Myocyte (in vitro differentiated cells): ENCODE measurements around the gene ELANE. TPM values are rescaled to one million over a fixed set of nuclear protein-coding genes. Genes with fewer than 3 reads are reported as not detected.
"Not testable (repeated sequence)": the region's sequence is repeated elsewhere in the genome, so short reads cannot be mapped to it uniquely, and the experiment has no call there.

Experiments used
- DNase-seq: peaks from one replicate; pipeline ENCODE4 v3.0.0-alpha.2; 2012; ENCODE audit warnings: low read depth
- total RNA-seq: library from RNA; depleted of rRNA; stranded (reverse); fragments of >200 nt; gene quantifications from 2 replicates; pipeline ENCODE4 v1.2.3, GENCODE V29; 2014

ELANE gene
- total RNA-seq, 1 donor from 2014 or later = not detected

DNA sequence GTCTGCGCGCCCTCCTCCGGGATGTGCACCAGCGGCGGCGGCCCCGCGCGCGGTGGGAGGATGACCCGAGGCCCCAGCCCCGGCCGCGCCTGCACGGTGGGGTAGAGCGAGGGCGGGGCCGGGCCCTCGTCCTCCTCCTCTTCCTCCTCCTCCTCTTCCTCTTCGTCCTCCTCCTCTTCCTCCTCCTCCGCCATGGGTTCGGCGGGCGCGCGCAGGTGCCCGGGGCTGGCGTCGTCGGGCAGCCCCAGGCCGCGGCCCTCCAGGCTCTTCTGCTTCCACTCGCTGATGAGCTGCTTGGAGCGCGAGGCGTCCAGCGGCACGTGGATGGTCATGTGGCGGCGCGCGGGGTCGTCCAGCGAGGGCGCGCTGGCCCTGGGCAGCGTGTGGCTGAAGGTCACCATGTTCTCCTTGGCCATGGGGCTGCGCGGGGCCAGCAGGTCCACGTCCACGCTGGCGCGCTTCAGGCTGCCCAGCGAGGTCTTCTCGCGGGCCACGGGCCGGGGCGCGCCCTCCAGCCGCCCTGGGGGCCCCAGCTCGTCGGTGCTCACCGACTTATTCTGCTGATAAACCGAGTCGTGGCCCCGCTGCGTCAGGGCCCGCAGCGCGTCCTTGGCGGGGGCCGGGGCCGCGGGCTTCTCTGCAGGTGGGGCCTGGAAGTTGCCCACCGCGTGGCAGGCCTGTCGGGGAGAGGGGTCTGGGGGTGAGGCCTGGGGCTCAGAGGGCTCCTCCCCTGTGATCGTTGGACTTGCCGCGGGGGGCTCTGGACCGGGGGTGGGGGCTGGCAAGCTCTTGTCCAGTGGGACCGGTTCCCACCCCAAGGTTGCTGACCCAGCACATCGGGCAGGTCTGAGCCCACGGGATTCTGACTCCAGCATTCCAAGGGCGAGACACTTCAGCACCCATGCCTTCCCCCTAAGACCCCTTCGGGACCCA is 38.6 kb upstream of the ELANE start:
- no peak for DNase-seq

DNA sequence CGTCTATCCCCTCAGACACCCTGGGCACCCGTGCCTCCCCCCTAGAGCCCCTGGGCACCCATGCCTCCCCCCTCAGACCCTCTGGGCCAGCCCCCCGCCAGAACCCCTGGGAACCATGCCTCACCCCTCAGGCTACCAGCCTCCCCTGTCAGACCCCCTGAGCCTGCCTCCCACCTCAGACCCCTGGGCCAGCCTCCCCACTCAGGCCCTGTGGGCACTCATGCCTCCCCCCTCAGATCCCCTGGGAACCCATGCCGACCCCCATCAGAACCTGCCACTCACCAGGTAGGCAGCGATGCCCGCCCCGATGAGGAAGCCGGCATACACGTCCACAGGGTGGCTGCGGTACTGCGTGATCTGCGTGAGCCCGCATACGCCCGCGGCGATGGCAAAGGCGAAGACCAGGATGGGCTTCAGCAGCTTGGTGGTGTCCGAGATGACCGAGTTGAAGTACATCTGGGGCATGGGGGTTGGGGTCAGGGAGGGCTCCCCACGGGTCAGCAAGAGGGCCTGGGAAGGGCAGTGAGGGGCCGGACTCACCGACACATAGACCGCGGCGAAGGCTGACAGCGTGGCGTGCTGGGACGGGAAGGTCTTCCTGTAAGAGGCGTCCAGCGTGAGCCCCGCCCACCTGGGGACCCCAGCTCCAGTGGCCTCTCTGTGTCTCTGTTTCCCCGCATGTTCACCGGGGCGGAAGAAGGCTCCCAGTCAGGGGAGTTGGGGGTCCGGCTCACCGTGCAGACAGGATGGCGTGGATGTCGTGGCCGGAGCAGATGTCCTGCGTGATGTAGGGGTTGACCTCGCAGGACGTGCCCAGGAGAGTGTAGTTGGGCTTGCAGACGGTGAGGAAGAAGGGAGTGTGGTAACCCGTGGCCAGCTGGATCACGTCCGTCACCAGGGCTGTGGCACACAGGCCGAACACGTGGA is 37.7 kb upstream of the ELANE start:
- DNase-seq = no peak

DNA sequence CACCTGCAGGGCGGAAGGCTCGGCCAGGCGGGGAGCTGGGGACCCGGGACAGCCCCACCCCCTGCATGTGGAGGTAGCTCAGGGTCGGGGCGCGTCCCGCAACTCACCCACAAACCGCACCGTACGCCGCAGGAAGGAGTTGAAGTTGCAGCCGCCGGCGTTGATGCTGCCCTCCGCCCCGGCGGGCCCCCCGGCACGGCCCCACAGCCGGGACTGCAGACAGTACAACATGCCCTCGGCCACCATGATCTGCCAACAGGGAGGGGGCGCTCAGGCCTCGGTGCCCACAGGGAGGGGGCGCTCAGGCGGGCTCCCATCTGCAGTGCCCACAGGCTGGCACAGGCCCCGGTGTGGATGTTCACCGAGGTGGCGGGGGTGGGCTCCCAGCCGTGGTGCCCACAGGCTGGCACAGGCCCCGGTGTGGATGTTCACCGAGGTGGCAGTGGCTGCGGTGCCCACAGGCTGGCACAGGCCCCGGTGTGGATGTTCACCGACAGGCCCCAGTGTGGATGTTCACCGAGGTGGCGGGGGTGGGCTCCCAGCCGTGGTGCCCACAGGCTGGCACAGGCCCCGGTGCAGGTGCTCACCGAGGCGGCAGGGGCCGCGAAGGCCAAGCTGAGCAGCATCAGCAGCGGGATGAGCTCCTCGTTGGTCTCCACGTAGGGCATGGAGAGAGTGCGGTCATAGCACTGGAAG is 36.9 kb upstream of the ELANE start:
- no peak for DNase-seq

DNA sequence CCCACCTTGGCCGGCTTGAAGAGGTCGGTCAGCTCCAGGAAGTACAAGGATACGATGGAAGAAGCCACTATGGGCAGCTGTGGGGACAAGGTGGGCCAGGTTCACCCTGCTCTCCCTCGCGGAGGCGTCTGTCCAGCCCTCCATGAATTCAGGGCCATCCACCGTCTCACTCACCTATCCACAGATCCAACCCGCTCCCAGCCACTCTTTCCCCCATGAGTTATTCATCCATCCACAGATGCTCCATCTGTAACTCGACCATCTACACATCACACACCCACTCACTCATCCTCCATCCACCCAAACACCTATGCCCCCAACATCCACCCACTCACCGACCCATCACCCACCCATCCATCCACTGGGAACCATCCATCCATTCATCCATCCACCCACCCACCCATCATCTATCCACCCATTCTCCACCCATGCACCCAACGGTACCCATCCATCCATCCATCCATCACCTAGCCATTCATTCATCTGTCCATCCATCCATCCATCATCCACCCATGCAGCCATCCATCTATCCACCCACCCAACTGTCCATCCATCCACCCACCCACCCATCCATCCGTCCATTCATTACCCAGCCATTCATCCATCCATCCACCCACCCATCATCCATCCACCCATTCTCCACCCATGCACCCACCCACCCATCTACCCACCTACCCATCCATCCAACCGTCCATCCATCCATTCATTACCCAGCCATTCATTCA is 36.2 kb upstream of the ELANE start:
- DNase-seq = no peak

DNA sequence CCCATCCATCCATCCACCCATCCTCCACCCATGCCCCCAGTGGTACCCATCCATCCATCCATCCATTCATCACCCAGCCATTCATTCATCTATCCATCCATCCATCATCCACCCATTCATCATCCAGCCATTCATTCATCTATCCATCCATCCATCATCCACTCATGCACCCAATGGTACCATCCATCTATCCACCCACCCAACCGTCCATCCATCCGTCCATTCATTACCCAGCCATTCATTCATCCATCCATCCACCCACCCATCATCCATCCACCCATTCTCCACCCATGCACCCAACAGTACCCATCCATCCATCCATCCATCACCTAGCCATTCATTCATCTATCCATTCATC is 35.6 kb upstream of the ELANE start:
- DNase-seq = no peak

DNA sequence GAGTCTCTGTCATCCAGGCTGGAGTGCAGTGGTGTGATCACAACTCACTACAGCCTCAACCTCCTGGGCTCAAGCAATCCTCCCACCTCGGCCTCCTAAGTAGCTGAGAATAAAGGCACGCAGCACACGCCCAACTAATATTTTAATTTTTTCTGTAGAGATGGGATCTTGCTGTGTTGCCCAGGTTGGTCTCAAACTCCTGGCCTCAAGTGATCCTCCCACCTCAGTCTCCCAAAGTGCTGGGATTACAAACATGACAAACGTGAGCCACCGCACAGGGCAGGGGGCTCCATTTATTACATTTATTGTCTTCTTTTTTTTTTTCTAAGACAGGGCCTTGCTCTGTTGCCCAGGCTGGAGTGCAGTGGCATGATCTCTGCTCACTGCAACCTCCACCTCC is 31.9 kb upstream of the ELANE start:
- DNase-seq = not testable (repeated sequence)

DNA sequence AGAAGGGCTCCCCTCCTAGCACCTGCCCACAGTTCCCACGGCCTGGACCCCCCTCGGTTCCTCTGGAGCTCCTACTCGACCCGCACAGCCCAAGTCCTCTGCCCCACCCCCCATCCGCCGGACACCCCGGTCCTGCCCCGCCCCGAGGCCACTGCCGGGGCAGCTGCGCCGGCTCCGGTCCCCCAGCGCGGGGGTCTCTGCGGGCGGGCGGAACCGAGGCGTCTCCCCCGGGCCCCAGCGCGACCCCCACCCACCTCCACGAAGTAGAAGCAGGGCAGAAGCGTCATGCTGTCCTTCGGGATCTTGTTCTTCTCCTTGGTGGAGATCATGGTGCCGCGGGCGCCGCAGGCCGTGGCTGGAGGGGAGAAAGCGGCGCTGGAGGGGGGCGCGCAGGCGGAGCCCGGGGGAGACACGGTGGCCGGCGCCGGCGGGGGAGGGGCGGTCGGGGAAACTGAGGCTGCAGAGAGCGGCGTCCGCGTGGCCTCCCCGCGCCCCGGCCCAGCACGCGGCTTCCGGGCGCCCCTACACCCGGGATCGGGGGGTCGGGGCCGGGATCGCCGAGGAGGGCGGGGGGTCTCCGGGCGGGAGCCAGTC is 30.8 kb upstream of the ELANE start:
- DNase-seq = no peak

DNA sequence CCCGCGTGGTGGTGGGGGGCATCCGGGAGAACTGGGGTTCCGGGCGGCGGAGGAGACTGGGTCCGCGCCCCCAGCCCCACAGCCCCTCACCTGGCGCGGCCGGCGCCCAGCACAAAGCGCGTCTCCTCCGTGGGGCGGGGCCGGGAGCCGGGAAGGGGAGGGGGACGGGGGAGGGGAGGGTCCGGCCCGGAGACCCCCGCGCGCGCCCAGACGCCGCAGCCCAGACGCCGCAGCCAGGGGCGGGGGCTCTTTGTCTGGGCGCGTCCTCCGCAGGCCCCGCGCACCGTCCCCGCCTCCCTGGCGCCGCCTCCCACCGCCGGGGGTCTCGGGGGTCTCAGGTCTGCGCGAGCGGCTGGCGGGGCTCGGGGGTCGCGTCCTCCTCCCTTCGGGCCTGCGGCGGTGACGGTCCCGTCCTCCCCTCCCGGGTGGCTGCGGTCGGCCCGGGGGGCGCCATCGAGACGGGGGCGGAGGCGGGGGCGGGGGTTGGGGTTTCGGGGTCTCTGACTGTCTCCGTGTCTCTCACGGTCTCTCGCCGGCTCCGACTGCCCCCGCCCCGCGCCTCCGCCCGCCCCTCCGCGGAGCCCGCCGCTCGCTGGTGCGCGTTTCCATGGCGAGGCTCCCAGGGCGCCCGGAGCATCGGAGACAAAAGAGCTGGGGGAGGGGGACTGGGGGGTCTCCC is 30.1 kb upstream of the ELANE start, which contains the start of gene PLPPR3:
TSS of gene PLPPR3 (minus strand) at position 131 of the 679 bp plus-strand sequence. CDS start 396 bp downstream, outside the sequence.
- no peak for DNase-seq

DNA sequence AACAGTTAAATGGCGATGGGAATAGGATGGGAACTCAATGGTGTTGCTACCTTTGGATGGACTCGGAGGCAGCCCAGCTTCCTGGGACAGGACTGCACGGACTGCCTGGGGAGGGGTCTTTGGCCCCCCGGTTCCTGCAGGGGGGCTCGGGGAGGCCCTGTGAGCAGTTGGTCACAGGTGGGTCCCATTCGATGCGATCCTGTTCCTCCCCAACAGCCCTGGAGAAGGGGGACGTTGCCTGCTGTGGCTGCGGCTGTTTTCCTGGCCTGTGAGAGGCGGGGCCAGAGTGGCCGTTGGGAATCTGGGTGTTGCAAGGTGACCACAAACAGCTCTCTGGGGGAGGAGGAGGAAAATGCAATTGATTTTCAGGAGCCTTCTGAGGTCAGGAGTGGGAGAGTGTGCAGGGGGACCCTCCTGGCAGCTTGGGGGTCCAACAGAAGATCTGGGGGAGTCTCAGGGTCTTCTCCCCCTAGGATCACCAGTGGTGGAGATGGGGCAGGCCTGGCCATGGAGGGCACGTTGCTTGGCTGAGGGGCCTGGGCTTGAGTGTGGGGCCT is 28.5 kb upstream of the ELANE start:
- DNase-seq = peak; percentile 37

DNA sequence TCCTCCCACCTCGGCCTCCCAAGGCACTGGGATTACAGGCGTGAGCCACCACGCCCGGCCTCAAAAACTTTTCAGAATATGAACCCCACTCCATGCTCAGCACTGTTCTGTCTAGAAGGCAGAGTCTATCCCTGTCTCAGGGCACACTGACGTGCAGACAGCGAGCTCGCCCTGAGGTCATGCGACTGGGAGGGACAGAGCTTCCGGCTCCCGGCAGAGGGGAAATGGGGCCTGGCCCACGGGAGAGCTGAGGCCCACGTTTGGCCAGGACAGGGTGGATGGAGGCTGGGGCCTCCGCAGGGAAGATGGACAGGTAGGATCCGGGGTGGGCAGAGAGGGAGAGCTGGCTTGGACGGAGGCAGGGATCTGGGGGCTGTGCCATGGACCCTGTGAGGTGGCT is 27.2 kb upstream of the ELANE start:
- no peak for DNase-seq

DNA sequence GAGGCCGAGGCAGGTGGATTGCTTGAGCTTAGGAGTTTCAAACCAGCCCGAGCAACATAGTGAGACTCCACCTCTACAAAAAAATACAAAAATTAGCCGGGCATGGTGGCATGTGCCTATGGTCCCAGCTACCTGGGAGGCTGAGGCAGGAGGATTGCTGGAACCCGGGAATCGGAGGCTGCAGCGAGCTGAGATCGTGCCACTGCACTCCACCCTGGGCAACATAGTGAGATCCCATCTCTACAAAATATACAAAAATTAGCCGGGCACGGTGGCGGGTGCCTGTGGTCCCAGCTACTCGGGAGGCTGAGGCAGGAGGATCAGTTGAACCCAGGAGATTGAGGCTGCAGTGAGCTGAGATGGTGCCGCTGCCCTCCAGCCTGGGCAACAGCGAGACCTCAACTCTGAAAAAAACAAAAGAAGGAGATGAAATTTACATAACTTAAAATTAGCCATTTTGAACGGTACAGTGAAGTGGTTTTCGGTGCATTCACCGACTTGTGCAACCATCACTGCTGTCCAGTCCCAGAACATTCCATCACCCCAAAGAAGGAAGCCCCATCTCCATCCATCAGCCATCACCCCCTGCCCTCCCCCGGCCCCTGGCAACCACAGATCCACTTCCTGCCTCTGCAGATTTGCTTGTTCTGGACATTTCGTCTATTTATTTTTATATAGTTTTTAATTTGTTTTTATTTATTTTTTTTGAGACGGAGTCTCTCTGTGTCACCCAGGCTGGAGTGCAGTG is 26.0 kb upstream of the ELANE start:
- no peak for DNase-seq

DNA sequence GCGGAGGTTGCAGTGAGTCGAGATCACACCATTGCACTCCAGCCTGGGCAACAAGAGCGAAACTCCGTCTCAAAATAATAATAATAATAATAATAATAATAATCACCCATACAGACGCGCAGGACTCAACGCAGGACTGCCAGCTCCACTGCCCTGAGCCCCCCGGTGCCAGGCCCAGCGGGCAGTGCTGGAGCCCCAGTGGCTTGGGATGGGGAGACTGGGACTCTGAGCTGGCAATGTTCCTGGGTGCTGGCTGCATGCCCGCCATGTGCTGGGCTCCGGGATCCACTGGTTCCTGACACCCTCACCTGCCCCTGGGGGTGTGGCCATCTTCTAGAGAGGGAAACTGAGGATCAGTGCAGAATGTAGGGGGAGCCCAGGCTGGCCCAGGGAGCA is 24.8 kb upstream of the ELANE start:
- DNase-seq = no peak

DNA sequence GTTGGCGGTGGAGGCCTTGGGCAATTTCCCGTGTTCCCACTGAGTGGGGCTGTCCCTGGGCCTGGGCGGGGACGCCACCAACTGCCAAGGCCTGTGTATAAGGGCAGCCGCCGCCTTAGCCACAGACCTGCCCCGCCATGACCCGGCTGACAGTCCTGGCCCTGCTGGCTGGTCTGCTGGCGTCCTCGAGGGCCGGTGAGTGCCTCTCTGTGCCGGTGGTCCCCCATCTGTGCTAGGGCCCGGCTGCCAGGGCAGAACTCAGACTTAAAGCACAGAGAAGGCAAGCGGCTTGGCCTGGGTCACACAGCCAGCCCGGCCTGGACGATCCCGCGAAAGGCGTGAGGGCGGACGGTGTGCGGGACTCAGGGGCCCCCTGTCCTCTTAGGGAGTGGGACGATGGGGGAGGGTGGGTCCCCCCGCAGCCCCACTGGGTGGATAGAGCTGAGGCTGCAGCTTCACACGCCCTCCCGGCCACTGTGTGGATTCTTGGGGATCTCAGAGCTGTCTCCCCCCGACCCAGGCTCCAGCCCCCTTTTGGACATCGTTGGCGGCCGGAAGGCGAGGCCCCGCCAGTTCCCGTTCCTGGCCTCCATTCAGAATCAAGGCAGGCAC is 24.3 kb upstream of the ELANE start, which contains the start of gene AZU1:
TSS of gene AZU1 (plus strand) at position 128 of the 612 bp plus-strand sequence. CDS start at position 138, 10 bp downstream.
- peak; percentile 30 for DNase-seq

DNA sequence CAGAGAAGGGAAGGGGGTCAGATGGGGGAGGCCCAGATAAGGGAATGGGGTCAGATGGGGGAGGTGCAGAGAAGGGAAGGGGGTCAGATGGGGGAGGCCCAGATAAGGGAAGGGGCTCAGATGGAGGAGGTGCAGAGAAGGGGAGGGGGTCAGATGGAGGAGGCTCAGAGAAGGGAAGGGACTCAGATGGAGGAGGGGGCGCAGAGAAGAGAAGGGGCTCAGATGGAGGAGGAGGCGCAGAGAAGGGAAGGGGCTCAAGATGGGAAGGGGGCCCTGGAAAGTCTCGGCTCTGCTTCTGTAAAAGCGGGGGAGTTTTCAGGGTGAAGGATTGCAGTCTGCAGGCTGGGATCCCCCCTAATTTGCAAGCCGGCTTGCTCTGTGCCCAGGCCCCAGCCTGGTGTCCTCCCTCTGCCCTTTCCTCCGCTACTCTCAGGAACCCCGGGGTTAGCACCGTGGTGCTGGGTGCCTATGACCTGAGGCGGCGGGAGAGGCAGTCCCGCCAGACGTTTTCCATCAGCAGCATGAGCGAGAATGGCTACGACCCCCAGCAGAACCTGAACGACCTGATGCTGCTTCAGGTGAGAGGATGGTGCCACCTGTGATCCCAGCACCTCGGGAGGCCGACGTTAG is 22.9 kb upstream of the ELANE start:
- DNase-seq = no peak

DNA sequence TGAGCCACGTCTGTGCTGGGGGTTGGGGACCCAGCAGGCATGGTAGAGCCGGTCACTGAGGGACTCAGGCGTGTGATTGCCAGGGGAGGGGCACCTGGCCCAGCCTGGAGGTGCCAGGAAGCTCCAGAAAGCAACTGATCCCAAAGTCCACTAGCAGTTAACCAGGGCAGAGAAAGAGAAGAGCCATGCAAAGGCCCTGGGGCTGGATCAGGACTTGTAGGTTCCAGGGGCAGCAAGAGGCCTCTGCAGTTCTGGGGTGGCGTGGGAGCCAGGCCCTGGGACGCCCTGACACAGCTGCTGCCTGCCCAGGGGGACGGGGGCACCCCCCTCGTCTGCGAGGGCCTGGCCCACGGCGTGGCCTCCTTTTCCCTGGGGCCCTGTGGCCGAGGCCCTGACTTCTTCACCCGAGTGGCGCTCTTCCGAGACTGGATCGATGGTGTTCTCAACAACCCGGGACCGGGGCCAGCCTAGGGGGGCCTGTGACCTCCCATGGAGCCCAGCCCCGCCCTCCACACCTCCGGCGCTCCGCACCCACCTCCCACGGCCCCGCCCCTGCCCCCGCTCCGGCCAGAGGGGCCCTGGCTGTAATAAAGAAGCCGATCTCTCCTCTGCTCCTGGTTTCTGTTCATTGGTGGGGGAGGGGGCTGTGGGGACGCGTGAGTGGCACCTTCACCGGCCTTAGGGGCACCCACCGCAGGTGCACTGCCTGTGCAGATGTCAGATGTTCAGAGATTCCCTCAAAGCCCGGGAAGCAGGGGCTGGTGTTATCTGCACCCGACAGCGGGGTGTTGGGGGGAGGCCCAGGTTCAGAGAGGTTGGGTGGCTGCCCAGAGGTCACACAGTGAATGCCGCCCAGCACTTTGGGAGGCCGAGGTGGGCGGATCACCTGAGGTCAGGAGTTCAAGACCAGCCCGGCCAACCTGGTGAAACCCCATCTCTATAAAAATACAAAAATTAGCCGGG is 20.4 kb upstream of the ELANE start:
- DNase-seq = no peak

DNA sequence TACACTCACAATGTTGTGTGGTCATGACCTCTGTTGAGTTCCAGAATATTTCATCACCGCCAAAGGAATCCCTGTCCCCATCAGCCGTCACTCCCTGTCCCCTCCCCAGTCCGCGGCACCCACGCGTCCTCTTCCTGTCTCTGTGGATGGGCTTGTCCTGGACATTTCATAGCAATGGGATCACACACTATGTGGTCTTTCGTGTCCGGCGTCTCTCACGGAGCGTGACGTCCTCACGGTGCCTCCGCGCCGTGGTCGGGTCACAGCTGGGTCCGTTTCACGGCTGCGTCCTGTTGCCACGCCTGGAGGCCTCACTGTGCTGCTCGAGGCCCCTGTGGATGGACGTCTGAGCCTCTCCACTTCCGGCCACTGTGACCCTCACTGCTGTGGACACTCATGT is 17.9 kb upstream of the ELANE start:
- no peak for DNase-seq
